ENCODE results near the gene ITGB5. TPM values are rescaled to one million over a fixed set of nuclear protein-coding genes. Genes with fewer than 3 reads are reported as not detected.

The ITGB5 gene
- polyA plus RNA-seq, 2 of the 4 experiments (the other 2 are of a cell fraction): 201 to 260 TPM

- TF ChIP-seq POLR2AphosphoS2 (conservative IDR thresholded peaks at IDR 0.05; ENCODE audit: low read length) (0 out of 2 replicates have a peak, but pooled peaks have one; percentile 7), RNF2 (IDR thresholded peaks at IDR 0.05; ENCODE audit: borderline replicate concordance, low read depth) (no peak)
- Histone ChIP-seq H3K4me3 (no peak overlapping the region), H3K4me2 (peak overlapping the region; percentile 44; the same call in 2 of the 3 replicates), H3K4me1 (peaks cover 73% of the 10 kb centered on the region), H3K27ac (peak overlapping the region; percentile 21 to 76; a peak in 5 of 6 replicates), H3K9me3 (no peaks in the 10 kb centered on the region)
- CTCF ChIA-PET: interaction anchor here (1.1 to 1.6 kb wide), 4 partner anchors 15 to 89 kb away, joined by 3 to 8 read pairs (median 4); no protein-coding TSS in a partner anchor
- ATAC-seq (no peak), DNase-seq (ENCODE audit: low read depth in 1 of 2, low spot score in 1 of 2) (no peak), FAIRE-seq (no peak)
- POLR2A ChIA-PET: no interaction called here
- 87% methylated on average over 6 of the region's 6 CpGs for WGBS (ENCODE audit: missing lambda C conversion rate)
Observed at GRCh38 chr3:124850212-124850611, 37.0 kb downstream of the ITGB5 start.

DNA sequence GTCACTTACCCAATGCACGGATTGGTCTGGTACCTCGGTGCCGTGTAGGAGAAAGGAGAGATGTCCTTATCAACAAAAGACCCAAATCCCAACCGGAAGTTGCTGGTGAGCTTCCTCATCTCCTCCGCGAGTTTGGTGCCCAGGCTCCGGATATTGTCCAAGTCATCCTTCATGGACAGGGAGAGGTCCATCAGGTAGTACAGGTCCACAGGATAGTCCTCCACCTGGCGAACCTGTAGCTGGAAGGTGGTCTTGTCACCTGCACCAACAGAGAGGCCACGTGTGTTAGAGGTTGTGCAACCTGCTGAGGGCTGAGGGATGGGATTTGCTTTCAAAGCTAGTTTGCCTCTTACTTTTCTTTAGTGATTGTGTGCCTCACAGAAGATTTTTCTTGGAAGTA, 38.9 kb downstream of the ITGB5 start:
- Histone ChIP-seq H3K4me3 (no peak overlapping the region), H3K9me3 (no peaks in the 10 kb centered on the region), H3K4me2 (no peak overlapping the region), H3K27ac (peak overlapping the region in 1 of 2 experiments; percentile 33; a peak in 2 of 6 replicates), H3K4me1 (peaks cover 81% of the 10 kb centered on the region)
- no peak for FAIRE-seq
- no peak for DNase-seq (ENCODE audit: low read depth in 1 of 2, low spot score in 1 of 2)
- ChIA-PET POLR2A (no interaction called here), CTCF (interaction anchor here (1.1 to 1.6 kb wide), 3 partner anchors 15 to 42 kb away, joined by 4 to 5 read pairs (median 4); no protein-coding TSS in a partner anchor)
- ATAC-seq: no peak
- TF ChIP-seq CBX2 (IDR thresholded peaks at IDR 0.05; ENCODE audit: borderline replicate concordance, low read depth): no peak
- TF ChIP-seq POLR2AphosphoS2 (conservative IDR thresholded peaks at IDR 0.05; ENCODE audit: low read length): peak; percentile 74; the same call in 1 of the 2 replicates
- TF ChIP-seq MAX (IDR thresholded peaks at IDR 0.05): no peak
- WGBS (ENCODE audit: missing lambda C conversion rate): 87% methylated on average over 9 of the region's 9 CpGs

GRCh38 chr3:124847863-124848262, 39.3 kb downstream of the ITGB5 start:
- ATAC-seq: no peak
- TF ChIP-seq HMGXB4 (CRISPR knock-in tag; IDR thresholded peaks at IDR 0.05; ENCODE audit: borderline replicate concordance): no peak
- TF ChIP-seq CHD2 (IDR thresholded peaks at IDR 0.05; ENCODE audit: low read length, partially characterized antibody): no peak
- TF ChIP-seq CEBPB (IDR thresholded peaks at IDR 0.05): no peak
- TF ChIP-seq HOXB5 (CRISPR knock-in tag; IDR thresholded peaks at IDR 0.05): no peak
- TF ChIP-seq RCOR1 (IDR thresholded peaks at IDR 0.05; ENCODE audit: low read depth, low read length): no peak
- TF ChIP-seq ZNF302 (CRISPR knock-in tag; IDR thresholded peaks at IDR 0.05): no peak
- TF ChIP-seq EHMT2 (IDR thresholded peaks at IDR 0.05; ENCODE audit: low read depth): no peak
- no peak for TF ChIP-seq HOXA7 (CRISPR knock-in tag; IDR thresholded peaks at IDR 0.05)
- no peak for TF ChIP-seq RNF2 (IDR thresholded peaks at IDR 0.05; ENCODE audit: borderline replicate concordance, low read depth)
- no peak for TF ChIP-seq EP300 (IDR thresholded peaks at IDR 0.05)
- no peak for TF ChIP-seq NR3C1 (IDR thresholded peaks at IDR 0.05)
- no peak for TF ChIP-seq TP53 (CRISPR knock-in tag; IDR thresholded peaks at IDR 0.05)
- TF ChIP-seq, protein P1, sequence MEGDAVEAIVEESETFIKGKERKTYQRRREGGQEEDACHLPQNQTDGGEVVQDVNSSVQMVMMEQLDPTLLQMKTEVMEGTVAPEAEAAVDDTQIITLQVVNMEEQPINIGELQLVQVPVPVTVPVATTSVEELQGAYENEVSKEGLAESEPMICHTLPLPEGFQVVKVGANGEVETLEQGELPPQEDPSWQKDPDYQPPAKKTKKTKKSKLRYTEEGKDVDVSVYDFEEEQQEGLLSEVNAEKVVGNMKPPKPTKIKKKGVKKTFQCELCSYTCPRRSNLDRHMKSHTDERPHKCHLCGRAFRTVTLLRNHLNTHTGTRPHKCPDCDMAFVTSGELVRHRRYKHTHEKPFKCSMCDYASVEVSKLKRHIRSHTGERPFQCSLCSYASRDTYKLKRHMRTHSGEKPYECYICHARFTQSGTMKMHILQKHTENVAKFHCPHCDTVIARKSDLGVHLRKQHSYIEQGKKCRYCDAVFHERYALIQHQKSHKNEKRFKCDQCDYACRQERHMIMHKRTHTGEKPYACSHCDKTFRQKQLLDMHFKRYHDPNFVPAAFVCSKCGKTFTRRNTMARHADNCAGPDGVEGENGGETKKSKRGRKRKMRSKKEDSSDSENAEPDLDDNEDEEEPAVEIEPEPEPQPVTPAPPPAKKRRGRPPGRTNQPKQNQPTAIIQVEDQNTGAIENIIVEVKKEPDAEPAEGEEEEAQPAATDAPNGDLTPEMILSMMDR (IDR thresholded peaks at IDR 0.05): no peak
- TF ChIP-seq FOXS1 (CRISPR knock-in tag; IDR thresholded peaks at IDR 0.05): no peak
- TF ChIP-seq, protein P2, sequence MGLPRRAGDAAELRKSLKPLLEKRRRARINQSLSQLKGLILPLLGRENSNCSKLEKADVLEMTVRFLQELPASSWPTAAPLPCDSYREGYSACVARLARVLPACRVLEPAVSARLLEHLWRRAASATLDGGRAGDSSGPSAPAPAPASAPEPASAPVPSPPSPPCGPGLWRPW (IDR thresholded peaks at IDR 0.05): no peak
- TF ChIP-seq KDM1A (IDR thresholded peaks at IDR 0.05; ENCODE audit: low read depth): no peak
- TF ChIP-seq ATOH8 (CRISPR knock-in tag; IDR thresholded peaks at IDR 0.05; ENCODE audit: low read depth): no peak
- no peak for TF ChIP-seq MAFK (IDR thresholded peaks at IDR 0.05; ENCODE audit: partially characterized antibody)
- no peak for TF ChIP-seq KDM5A (IDR thresholded peaks at IDR 0.05)
- no peak for TF ChIP-seq HDAC2 (IDR thresholded peaks at IDR 0.05)
- H3K9me3 ChIP-seq: no peaks in the 10 kb centered on the region
- H3K27ac ChIP-seq: peak overlapping the region in 1 of 2 experiments; percentile 33; a peak in 1 of 6 replicates
- peaks cover 81% of the 10 kb centered on the region for H3K4me1 ChIP-seq
- H3K4me2 ChIP-seq: no peak overlapping the region
- POLR2A ChIA-PET: no interaction called here
- 83% methylated on average over 2 of the region's 2 CpGs for WGBS (ENCODE audit: missing lambda C conversion rate)
- no peak overlapping the region for H3K4me3 ChIP-seq
- DNase-seq (ENCODE audit: low read depth in 1 of 2, low spot score in 1 of 2): no peak
- no peak for FAIRE-seq
- CTCF ChIA-PET: interaction anchor here (0.9 to 1.6 kb wide), 4 partner anchors 15 to 87 kb away, joined by 3 to 5 read pairs (median 4); no protein-coding TSS in a partner anchor
